Measurements from ENCODE around the gene SERINC5. TPM values are rescaled to one million over a fixed set of nuclear protein-coding genes. Genes with fewer than 3 reads are reported as not detected.
"Not testable (repeated sequence)": the region's sequence is repeated elsewhere in the genome, so short reads cannot be mapped to it uniquely, and the experiment has no call there.

Gene SERINC5
- total RNA-seq = 10 to 100 TPM; 26.5 to 27.8 TPM

DNA sequence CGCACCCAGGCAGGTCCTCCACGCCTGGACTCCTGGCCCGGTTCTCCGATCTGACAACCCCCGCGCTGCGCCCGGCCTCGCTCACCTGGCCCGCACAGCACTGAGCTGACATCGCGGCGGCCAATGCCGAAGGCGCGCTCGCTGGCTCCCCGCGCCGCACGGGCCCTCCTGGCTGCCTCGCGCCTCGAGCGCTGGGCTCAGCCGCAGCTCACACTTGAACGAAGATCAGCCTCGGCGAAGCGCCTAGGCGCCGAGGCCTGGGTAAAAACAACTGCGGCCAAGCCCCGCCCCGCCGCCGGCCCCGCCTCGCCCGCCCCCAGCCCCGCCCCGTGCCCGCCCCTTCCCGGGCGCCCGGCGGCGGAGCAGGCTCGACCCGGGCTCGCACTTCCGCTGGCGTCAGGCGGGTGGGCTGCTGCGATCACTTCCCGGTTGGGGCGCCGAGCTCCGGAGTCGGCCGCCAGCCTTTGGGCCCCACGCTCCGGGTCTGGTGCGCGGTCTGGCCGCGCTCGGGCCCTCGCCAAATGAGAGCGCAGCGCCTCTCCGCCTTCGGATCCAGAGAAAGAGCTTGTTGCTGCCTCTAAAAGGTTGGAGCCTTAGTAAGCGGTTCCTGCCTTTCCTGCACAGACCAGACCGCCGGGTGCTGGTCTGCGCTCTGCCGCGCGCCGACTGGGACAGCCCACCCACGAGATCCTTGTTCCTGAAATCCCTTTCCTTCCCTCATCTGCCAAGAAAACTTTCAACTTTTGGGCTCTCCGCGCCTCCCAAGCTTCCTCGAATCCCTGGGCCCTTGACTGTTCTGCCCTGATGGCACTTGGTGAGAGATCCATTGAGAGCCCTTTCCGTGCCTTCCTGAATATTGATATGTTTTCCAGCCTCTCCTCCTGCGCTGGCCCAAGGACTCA is at the start of gene SERINC5:
TSS of gene SERINC5 (minus strand) at position 238 of the 902 bp plus-strand sequence. CDS start at position 112, 126 bp downstream.
- ChIA-PET CTCF (interaction anchor here (0.7 to 4.2 kb wide), 11 partner anchors 9 to 167 kb away, joined by 3 to 12 read pairs (median 4); no protein-coding TSS in a partner anchor), POLR2A (interaction anchor here (0.5 to 3.1 kb wide), 17 partner anchors 10 to 266 kb away, joined by 3 to 29 read pairs (median 4); no protein-coding TSS in a partner anchor)

GRCh38 chr5:80302636-80303035 is 46.8 kb upstream of the SERINC5 start:
- CTCF ChIA-PET = no interaction called here
- POLR2A ChIA-PET = no interaction called here

DNA sequence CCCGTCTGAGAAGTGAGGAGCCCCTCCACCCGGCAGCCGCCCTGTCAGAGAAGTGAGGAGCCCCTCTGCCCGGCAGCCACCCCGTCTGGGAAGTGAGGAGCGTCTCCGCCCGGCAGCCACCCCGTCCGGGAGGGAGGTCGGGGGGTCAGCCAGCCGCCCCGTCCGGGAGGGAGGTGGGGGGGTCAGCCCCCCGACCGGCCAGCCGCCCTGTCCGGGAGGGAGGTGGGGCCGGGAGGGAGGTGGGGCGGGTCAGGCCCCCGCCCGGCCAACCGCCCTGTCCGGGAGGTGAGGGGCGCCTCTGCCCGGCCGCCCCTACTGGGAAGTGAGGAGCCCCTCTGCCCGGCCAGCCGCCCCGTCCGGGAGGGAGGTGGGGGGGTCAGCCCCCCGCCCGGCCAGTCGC is 45.5 kb upstream of the SERINC5 start:
- POLR2A ChIA-PET, CTCF ChIA-PET: not testable (repeated sequence)

DNA sequence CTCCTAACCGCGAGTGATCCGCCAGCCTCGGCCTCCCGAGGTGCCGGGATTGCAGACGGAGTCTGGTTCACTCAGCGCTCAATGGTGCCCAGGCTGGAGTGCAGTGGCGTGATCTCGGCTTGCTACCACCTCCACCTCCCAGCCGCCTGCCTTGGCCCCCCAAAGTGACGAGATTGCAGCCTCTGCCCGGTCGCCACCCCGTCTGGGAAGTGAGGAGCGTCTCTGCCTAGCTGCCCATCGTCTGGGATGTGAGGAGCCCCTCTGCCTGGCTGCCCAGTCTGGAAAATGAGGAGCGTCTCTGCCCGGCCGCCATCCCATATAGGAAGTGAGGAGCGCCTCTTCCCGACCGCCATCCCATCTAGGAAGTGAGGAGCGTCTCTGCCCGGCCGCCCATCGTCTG is 44.9 kb upstream of the SERINC5 start:
- CTCF ChIA-PET = not testable (repeated sequence)

GRCh38 chr5:80300125-80300524 is 44.3 kb upstream of the SERINC5 start:
- ChIA-PET POLR2A (no interaction called here), CTCF (no interaction called here)

More for the DNA sequence above, 44.9 kb upstream of the SERINC5 start:
- POLR2A ChIA-PET = not testable (repeated sequence)

GRCh38 chr5:80299601-80300000 is 43.8 kb upstream of the SERINC5 start:
- CTCF ChIA-PET = no interaction called here
- POLR2A ChIA-PET = no interaction called here

DNA sequence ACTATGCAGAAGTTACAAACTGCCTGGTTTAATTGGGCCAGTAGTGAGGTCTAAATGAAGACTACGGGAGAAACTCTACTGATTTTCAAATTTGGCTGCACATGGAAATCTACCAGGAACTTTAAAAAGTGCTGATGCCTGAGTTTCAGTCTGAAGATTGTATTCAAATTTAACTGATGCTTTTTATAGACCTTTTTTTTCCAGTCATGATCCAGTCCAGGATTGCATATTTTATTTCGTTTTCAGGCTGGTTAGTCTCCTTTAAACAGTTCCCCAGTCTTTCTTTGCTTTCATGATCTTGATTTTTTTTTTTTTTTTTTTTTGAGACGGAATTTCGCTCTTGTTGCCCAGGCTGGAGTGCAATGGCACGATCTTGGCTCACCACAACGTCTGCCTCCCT is 40.3 kb upstream of the SERINC5 start:
- ChIA-PET POLR2A (no interaction called here), CTCF (no interaction called here)

GRCh38 chr5:80291761-80292160 is 35.9 kb upstream of the SERINC5 start:
- ChIA-PET CTCF (interaction anchor here (0.6 kb wide), 1 partner anchor 16 kb away, joined by 3 read pairs; no protein-coding TSS in a partner anchor), POLR2A (interaction anchor here (0.6 to 0.7 kb wide), 2 partner anchors 9 to 24 kb away, joined by 3 to 8 read pairs; no protein-coding TSS in a partner anchor)

DNA sequence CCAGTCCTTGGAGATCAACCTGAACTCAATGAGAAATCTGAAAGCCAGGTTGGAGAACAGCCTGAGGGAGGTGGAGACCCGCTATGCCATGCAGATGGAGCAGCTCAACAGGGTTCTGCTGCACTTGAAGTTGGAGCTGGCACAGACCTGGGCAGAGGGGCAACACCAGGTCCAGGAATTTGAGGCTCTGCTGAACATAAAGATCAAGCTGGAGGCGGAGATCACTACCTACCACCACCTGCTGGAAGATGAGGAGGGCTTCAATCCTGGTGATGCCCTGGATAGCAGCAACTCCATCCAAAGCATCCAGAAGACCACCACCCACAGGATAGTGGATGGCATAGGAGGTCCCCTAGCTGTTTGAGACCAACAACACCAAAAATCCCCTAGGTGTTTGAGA is 33.5 kb upstream of the SERINC5 start:
- ChIA-PET CTCF (no interaction called here), POLR2A (interaction anchor here (0.6 kb wide), 1 partner anchor 18 kb away, joined by 3 read pairs; no protein-coding TSS in a partner anchor)

GRCh38 chr5:80288177-80288576 is 32.3 kb upstream of the SERINC5 start:
- ChIA-PET POLR2A (no interaction called here), CTCF (no interaction called here)

GRCh38 chr5:80284720-80285119 is 28.9 kb upstream of the SERINC5 start:
- ChIA-PET POLR2A (interaction anchor here (0.6 kb wide), 1 partner anchor 17 kb away, joined by 6 read pairs; no protein-coding TSS in a partner anchor), CTCF (no interaction called here)

- ChIA-PET CTCF (no interaction called here), POLR2A (no interaction called here)
Observed at GRCh38 chr5:80283360-80283759, 27.5 kb upstream of the SERINC5 start.

- ChIA-PET POLR2A (interaction anchor here (0.6 kb wide), 1 partner anchor 9 kb away, joined by 3 read pairs; no protein-coding TSS in a partner anchor), CTCF (no interaction called here)
Observed at GRCh38 chr5:80282054-80282453, 26.2 kb upstream of the SERINC5 start.

GRCh38 chr5:80277191-80277590 is 21.3 kb upstream of the SERINC5 start:
- POLR2A ChIA-PET = interaction anchor here (0.6 kb wide), 1 partner anchor 159 kb away, joined by 5 read pairs; no protein-coding TSS in a partner anchor
- CTCF ChIA-PET = no interaction called here

DNA sequence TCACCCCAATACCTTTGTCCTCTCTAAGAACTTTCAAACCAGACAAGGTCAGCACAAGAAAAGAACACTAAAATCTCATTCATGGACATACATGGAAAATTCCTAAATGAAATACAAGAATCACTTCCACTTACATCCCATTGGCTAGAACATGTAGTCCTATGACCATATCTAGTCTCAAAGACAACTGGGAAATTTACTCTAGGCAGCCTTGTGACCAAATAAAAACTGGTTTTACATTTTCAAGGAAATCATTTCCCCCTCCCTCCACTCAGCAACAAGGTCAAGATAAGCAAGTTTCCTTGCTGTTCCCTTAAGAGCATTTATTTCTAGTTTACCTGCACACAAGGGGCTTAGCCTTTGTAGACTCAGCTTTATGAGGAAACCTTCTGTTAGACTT is 20.3 kb upstream of the SERINC5 start:
- POLR2A ChIA-PET = no interaction called here

GRCh38 chr5:80275347-80275746 is 19.5 kb upstream of the SERINC5 start:
- POLR2A ChIA-PET = interaction anchor here (0.6 kb wide), 1 partner anchor 23 kb away, joined by 3 read pairs; no protein-coding TSS in a partner anchor
- CTCF ChIA-PET = interaction anchor here (0.9 to 2.2 kb wide), 3 partner anchors 20 to 184 kb away, joined by 3 to 16 read pairs (median 5); partner anchors contain the start of gene SERINC5

More for the DNA sequence above, 20.3 kb upstream of the SERINC5 start:
- CTCF ChIA-PET = interaction anchor here (1.3 to 2.1 kb wide), 2 partner anchors 57 to 185 kb away, joined by 3 to 16 read pairs; no protein-coding TSS in a partner anchor

DNA sequence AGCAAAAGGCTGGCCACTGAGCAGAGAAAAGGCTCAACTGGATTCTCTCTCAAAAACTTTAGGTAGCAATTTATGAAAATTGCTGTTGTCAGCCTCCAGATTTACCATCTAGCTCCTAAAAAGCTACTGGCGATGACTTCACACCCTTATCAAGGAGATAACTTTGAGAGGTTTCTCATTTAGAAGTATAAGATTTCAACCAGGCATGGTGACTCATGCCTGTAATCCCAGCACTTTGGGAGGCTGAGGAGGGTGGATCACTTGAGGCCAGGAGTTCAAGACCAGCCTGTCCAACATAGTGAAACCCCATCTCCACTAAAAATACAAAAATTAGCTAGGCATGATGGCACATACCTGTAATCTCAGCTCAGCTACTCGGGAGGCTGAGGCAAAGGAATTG is 14.7 kb upstream of the SERINC5 start:
- POLR2A ChIA-PET = interaction anchor here (0.5 kb wide), 1 partner anchor 1041 kb away, joined by 3 read pairs; no protein-coding TSS in a partner anchor

GRCh38 chr5:80269991-80270438 is 14.2 kb upstream of the SERINC5 start:
- POLR2A ChIA-PET = interaction anchor here (0.5 kb wide), 1 partner anchor 1040 kb away, joined by 3 read pairs; no protein-coding TSS in a partner anchor

More for the DNA sequence above, 14.7 kb upstream of the SERINC5 start:
- CTCF ChIA-PET = interaction anchor here (1.0 kb wide), 1 partner anchor 9 kb away, joined by 3 read pairs; no protein-coding TSS in a partner anchor

DNA sequence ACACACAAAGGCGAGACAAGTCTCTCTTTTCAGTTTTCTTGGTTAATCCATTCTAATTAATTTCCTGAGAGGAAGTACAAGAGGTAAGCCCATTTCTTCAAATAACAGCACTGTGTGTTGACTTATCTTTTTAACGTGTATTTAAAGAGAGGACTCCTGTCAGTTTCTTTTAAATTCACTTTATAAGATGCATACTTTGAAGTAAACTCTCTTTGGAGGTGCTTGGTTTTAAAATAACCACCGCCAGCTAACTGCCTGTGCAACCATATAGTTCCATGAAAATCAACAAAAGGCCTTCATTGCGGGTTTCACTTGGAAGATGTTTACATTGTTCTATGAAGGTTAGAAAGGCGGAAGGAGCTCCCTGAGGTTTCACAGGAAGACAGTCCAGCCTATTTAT is 13.1 kb upstream of the SERINC5 start:
- CTCF ChIA-PET = interaction anchor here (0.6 to 1.2 kb wide), 3 partner anchors 29 to 178 kb away, joined by 3 to 4 read pairs (median 3); no protein-coding TSS in a partner anchor

More at GRCh38 chr5:80269991-80270438, 14.2 kb upstream of the SERINC5 start:
- CTCF ChIA-PET = interaction anchor here (1.0 kb wide), 1 partner anchor 8 kb away, joined by 3 read pairs; no protein-coding TSS in a partner anchor

DNA sequence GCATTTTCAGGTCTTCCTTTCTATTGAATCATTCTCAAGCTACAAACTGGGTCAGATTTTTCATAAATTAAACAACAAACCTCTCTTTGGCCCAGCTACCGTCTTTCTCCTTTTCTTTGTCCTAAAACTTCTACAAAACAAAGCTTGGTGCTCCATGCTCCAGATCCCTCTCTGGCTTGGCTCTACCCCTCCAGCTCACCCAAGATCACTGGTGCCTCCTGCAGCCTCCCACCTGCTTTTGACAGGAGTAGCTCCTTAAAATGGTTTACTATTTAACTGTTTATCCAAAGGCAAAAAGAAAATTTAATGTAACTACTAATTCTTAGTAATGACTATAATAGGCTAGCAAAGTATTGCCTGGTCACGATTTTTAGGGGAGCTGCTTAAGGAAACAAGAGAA is 10.7 kb upstream of the SERINC5 start:
- POLR2A ChIA-PET = no interaction called here
- CTCF ChIA-PET = interaction anchor here (1.3 kb wide), 1 partner anchor 11 kb away, joined by 3 read pairs; the partner anchor contains the start of gene SERINC5

More for the DNA sequence above, 13.1 kb upstream of the SERINC5 start:
- POLR2A ChIA-PET = no interaction called here
